Measurements from ENCODE around the gene TBRG1. TPM values are rescaled to one million over a fixed set of nuclear protein-coding genes. Genes with fewer than 3 reads are reported as not detected.
"Not testable (repeated sequence)": the region's sequence is repeated elsewhere in the genome, so short reads cannot be mapped to it uniquely, and the experiment has no call there.

Gene TBRG1
- total RNA-seq, 4 donors from 2014 or later = 35.2 to 54.2 (median 42.4) TPM

- no peak for ATAC-seq
- 87 to 92% methylated on average over 4 to 6 of the region's 6 CpGs for WGBS, 2 donors (ENCODE audit: low coverage in 1 of 2)
- no peak for TF ChIP-seq EP300 (IDR thresholded peaks at IDR 0.05)
- H3K27me3 ChIP-seq = peaks cover 44% of the 10 kb centered on the region
- no peak overlapping the region for H3K4me3 ChIP-seq
- H3K36me3 ChIP-seq = no peaks in the 10 kb centered on the region
- no peaks in the 10 kb centered on the region for H3K9me3 ChIP-seq
- no peak overlapping the region for H3K27ac ChIP-seq
- no peaks in the 10 kb centered on the region for H3K4me1 ChIP-seq
Observed at GRCh38 chr11:124592627-124593026, 30.0 kb upstream of the TBRG1 start.

- H3K4me1 ChIP-seq = no peaks in the 10 kb centered on the region
- WGBS, 2 donors (ENCODE audit: low coverage in 1 of 2) = 80% methylated on average over 1 of the region's 3 CpGs; no CpG with 5 or more reads in 1 of the 2 donors
- no peak for TF ChIP-seq POLR2A (IDR thresholded peaks at IDR 0.05)
- TF ChIP-seq EP300 (IDR thresholded peaks at IDR 0.05) = no peak
- TF ChIP-seq POLR2AphosphoS5 (IDR thresholded peaks at IDR 0.05) = no peak
- no peak for TF ChIP-seq CTCF (IDR thresholded peaks at IDR 0.05)
- H3K27ac ChIP-seq = no peak overlapping the region
- H3K4me3 ChIP-seq = no peak overlapping the region
- no peaks in the 10 kb centered on the region for H3K36me3 ChIP-seq
- no peak for ATAC-seq
- H3K27me3 ChIP-seq = peaks cover 36% of the 10 kb centered on the region
- H3K9me3 ChIP-seq = no peaks in the 10 kb centered on the region
Observed at GRCh38 chr11:124595302-124595701, 27.4 kb upstream of the TBRG1 start.

GRCh38 chr11:124597626-124598025, 25.0 kb upstream of the TBRG1 start:
- no peak overlapping the region for H3K27ac ChIP-seq
- H3K9me3 ChIP-seq = no peaks in the 10 kb centered on the region
- H3K36me3 ChIP-seq = no peaks in the 10 kb centered on the region
- peaks cover 30% of the 10 kb centered on the region for H3K27me3 ChIP-seq
- H3K4me3 ChIP-seq = no peak overlapping the region
- ATAC-seq = no peak
- H3K4me1 ChIP-seq = no peaks in the 10 kb centered on the region
- TF ChIP-seq CTCF (IDR thresholded peaks at IDR 0.05) (no peak), POLR2AphosphoS5 (IDR thresholded peaks at IDR 0.05) (no peak), POLR2A (IDR thresholded peaks at IDR 0.05) (no peak), EP300 (IDR thresholded peaks at IDR 0.05) (no peak)

GRCh38 chr11:124600621-124601320, 21.9 kb upstream of the TBRG1 start:
- Histone ChIP-seq H3K9me3 (no peaks in the 10 kb centered on the region), H3K36me3 (no peaks in the 10 kb centered on the region), H3K4me1 (no peaks in the 10 kb centered on the region), H3K4me3 (no peak overlapping the region), H3K27me3 (peaks cover 9% of the 10 kb centered on the region), H3K27ac (no peak overlapping the region)
- 31 to 58% methylated on average over 4 to 5 of the region's 5 CpGs for WGBS, 2 donors (ENCODE audit: low coverage in 1 of 2)
- TF ChIP-seq POLR2A (IDR thresholded peaks at IDR 0.05) (no peak), EP300 (IDR thresholded peaks at IDR 0.05) (no peak), POLR2AphosphoS5 (IDR thresholded peaks at IDR 0.05) (no peak), CTCF (IDR thresholded peaks at IDR 0.05) (no peak)
- no peak for ATAC-seq

- WGBS, 2 donors (ENCODE audit: low coverage in 1 of 2) = 74% methylated on average over 3 of the region's 3 CpGs; no CpG with 5 or more reads in 1 of the 2 donors
Observed at GRCh38 chr11:124602193-124602592, 20.5 kb upstream of the TBRG1 start.

GRCh38 chr11:124602723-124603122, 19.9 kb upstream of the TBRG1 start:
- H3K9me3 ChIP-seq, H3K4me3 ChIP-seq, ATAC-seq, H3K36me3 ChIP-seq, H3K27ac ChIP-seq, H3K4me1 ChIP-seq, H3K27me3 ChIP-seq: not testable (repeated sequence)
- WGBS, 2 donors (ENCODE audit: low coverage in 1 of 2) = 55 to 79% methylated on average over 2 to 3 of the region's 3 CpGs

More at GRCh38 chr11:124602193-124602592, 20.5 kb upstream of the TBRG1 start:
- Histone ChIP-seq H3K4me1 (no peaks in the 10 kb centered on the region), H3K27me3 (peaks cover 8% of the 10 kb centered on the region), H3K36me3 (no peaks in the 10 kb centered on the region), H3K27ac (no peak overlapping the region), H3K4me3 (no peak overlapping the region), H3K9me3 (no peaks in the 10 kb centered on the region)
- ATAC-seq = no peak
- no peak for TF ChIP-seq POLR2A (IDR thresholded peaks at IDR 0.05)
- no peak for TF ChIP-seq POLR2AphosphoS5 (IDR thresholded peaks at IDR 0.05)
- TF ChIP-seq EP300 (IDR thresholded peaks at IDR 0.05) = no peak
- no peak for TF ChIP-seq CTCF (IDR thresholded peaks at IDR 0.05)
